K562 (cell line): ENCODE data around the gene ZNF474. TPM values are rescaled to one million over a fixed set of nuclear protein-coding genes. Genes with fewer than 3 reads are reported as not detected.

Experiments
- ATAC-seq: fragments of 200-7000 bp; cut with Tn5 transposase; 3 replicates; pipeline ENCODE4 v1.9.1; 2020; ENCODE audit warnings: moderate library complexity
- BruUV-seq: library from RNA; stranded (reverse); fragments of 400-500 nt; replicated peaks from 2 replicates; lab custom pipeline; 2021; lab: Mats Ljungman, UMichigan
- CTCF ChIA-PET: fragments of 300-600 bp; formaldehyde crosslinking; extraction: SDS; loops from one replicate; lab custom pipeline; 2021; ENCODE audit warnings: low intra/inter-chr PET ratio; lab: Yijun Ruan, JAX
- POLR2A ChIA-PET: fragments of 300-600, 350-650 bp; sonication (Branson Sonifier 250); formaldehyde crosslinking; extraction: SDS; loops from one replicate; lab custom pipeline; 2021; ENCODE audit warnings: antibody characterized with exemption, inconsistent platforms; lab: Yijun Ruan, JAX
- DNase-seq, 4 experiments: peaks; one replicate each; pipeline versions ENCODE4 v3.0.0 to v3.0.0-alpha.2; 2011 to 2018; ENCODE audit warnings: low spot score in 3 of 4, mixed read lengths in 3 of 4; ENCODE audit errors: extremely low read depth in 1 of 4
- FAIRE-seq: peaks from 2 replicates; lab custom pipeline; 2011; peaks lifted over from hg19 to GRCh38; lab: Jason Lieb, UNC
- H2AFZ ChIP-seq: 2 replicates; pipeline ENCODE4 v1.6.0; 2011; ENCODE audit warnings: low read depth, low read length, control low read depth, inconsistent platforms
- H3K27ac ChIP-seq: fragments of 200-600 bp; 3 replicates; pipeline ENCODE4 v1.8.0; 2011; ENCODE audit warnings: low read depth, mild to moderate bottlenecking, control low read depth, inconsistent platforms, low read length, moderate library complexity, mixed read lengths; ENCODE audit errors: extremely low read depth
- H3K27me3 ChIP-seq, 2 experiments: fragments of 300-600 bp in 1 of 2; 2 replicates in 1 of 2; 3 replicates in 1 of 2; pipeline versions ENCODE4 v1.6.0 to v1.8.0; 2011; ENCODE audit warnings: inconsistent platforms in 2 of 2, low read length in 2 of 2, mild to moderate bottlenecking in 1 of 2, mixed read lengths in 1 of 2, moderate library complexity in 1 of 2; ENCODE audit not compliant: control insufficient read depth in 2 of 2, insufficient read depth in 2 of 2
- H3K36me3 ChIP-seq: fragments of 300-600 bp; 3 replicates; pipeline ENCODE4 v1.8.0; 2011; ENCODE audit warnings: mild to moderate bottlenecking, low read length, inconsistent platforms; ENCODE audit not compliant: control insufficient read depth, insufficient read depth
- H3K4me1 ChIP-seq, 2 experiments: fragments of 200-600 bp in 1 of 2; replicated peaks in 1 of 2; 2 replicates in 1 of 2; 3 replicates in 1 of 2; pipeline versions ENCODE4 v1.5.1 to v1.8.0; 2011; ENCODE audit warnings: inconsistent platforms in 2 of 2, low read length in 2 of 2, mild to moderate bottlenecking in 1 of 2, mixed read lengths in 1 of 2, moderate library complexity in 1 of 2; ENCODE audit not compliant: control insufficient read depth in 2 of 2, insufficient read depth in 2 of 2
- H3K4me2 ChIP-seq: 2 replicates; pipeline ENCODE4 v1.6.1; 2011; ENCODE audit warnings: low read length, control low read depth, inconsistent platforms, mixed read lengths; ENCODE audit not compliant: insufficient read depth
- H3K4me3 ChIP-seq: fragments of 200-600 bp; sonication (generic), shearing (Covaris generic); 2 replicates; pipeline ENCODE4 v1.5.1; 2016; ENCODE audit warnings: control low read depth, inconsistent platforms
- H3K79me2 ChIP-seq: fragments of 200-600 bp; 3 replicates; pipeline ENCODE4 v1.8.0; 2011; ENCODE audit warnings: low read length, inconsistent platforms; ENCODE audit not compliant: control insufficient read depth, insufficient read depth
- H3K9ac ChIP-seq, 2 experiments: 2 replicates each; pipeline versions ENCODE4 v1.6.0 to v1.6.1; 2011; ENCODE audit warnings: low read depth in 2 of 2, low read length in 2 of 2, control low read depth in 1 of 2, inconsistent platforms in 1 of 2, mild to moderate bottlenecking in 1 of 2, mixed read lengths in 1 of 2; ENCODE audit not compliant: insufficient read depth in 1 of 2
- H3K9me1 ChIP-seq: one replicate; pipeline ENCODE4 v1.6.0; 2011; ENCODE audit warnings: inconsistent platforms, mild to moderate bottlenecking, low read length, moderate library complexity; ENCODE audit not compliant: control insufficient read depth, insufficient read depth
- H3K9me3 ChIP-seq: replicated peaks from 2 replicates; pipeline ENCODE4 v1.5.1; 2011; ENCODE audit warnings: low read depth, low read length, inconsistent platforms; ENCODE audit not compliant: control insufficient read depth, insufficient read depth
- H4K20me1 ChIP-seq: replicated peaks from 2 replicates; pipeline ENCODE4 v1.6.1; 2011; ENCODE audit warnings: low read length, inconsistent platforms, mixed read lengths; ENCODE audit not compliant: control insufficient read depth, insufficient read depth
- DEAF1 ChIP-seq: fragments of 450-650 bp; formaldehyde crosslinking; IDR thresholded peaks from 2 replicates; pipeline ENCODE4 v1.4.0; 2020; ENCODE audit warnings: mild to moderate bottlenecking, moderate library complexity
- EGR1 ChIP-seq: fragments of 450-650 bp; conservative IDR thresholded peaks from 2 replicates; pipeline ENCODE4 v1.6.1; 2017; ENCODE audit warnings: mild to moderate bottlenecking
- EHMT2 ChIP-seq: fragments of 450-650 bp; IDR thresholded peaks from 2 replicates; pipeline ENCODE4 v1.6.1; 2018; ENCODE audit warnings: antibody characterized with exemption
- HDAC8 ChIP-seq: fragments of 450-650 bp; IDR thresholded peaks from 2 replicates; pipeline ENCODE4 v1.6.1; 2016; ENCODE audit warnings: mild to moderate bottlenecking, missing genetic modification characterization, moderate library complexity, missing compliant biosample characterization
- ILF3 ChIP-seq: fragments of 450-650 bp; IDR thresholded peaks from 2 replicates; pipeline ENCODE4 v1.6.1; 2018; ENCODE audit warnings: antibody characterized with exemption, mild to moderate bottlenecking, moderate library complexity, borderline replicate concordance
- PBX2 ChIP-seq, 2 experiments: IDR thresholded peaks in 1 of 2; conservative IDR thresholded peaks in 1 of 2; 2 replicates each; pipeline ENCODE4 v1.6.1; 2016; ENCODE audit warnings: low read depth in 2 of 2, mild to moderate bottlenecking in 1 of 2, missing compliant biosample characterization in 1 of 2, missing genetic modification characterization in 1 of 2, moderate library complexity in 1 of 2
- TAF1 ChIP-seq: IDR thresholded peaks from 2 replicates; pipeline ENCODE4 v1.6.1; 2011; ENCODE audit warnings: mild to moderate bottlenecking, low read length, moderate library complexity; ENCODE audit not compliant: insufficient read depth, control insufficient read depth, severe bottlenecking; ENCODE audit errors: extremely low read depth
- TEAD4 ChIP-seq, 2 experiments: sonication (generic) in 1 of 2; formaldehyde crosslinking in 1 of 2; IDR thresholded peaks; 2 replicates each; pipeline versions ENCODE4 v1.6.1 to v1.8.0; 2012 to 2022; ENCODE audit warnings: borderline replicate concordance in 1 of 2, inconsistent platforms in 1 of 2, low read length in 1 of 2, mild to moderate bottlenecking in 1 of 2, missing genetic modification reagents in 1 of 2
- ZBTB49 ChIP-seq: sonication (generic); formaldehyde crosslinking; IDR thresholded peaks from 2 replicates; pipeline ENCODE4 v1.8.0; 2022; ENCODE audit warnings: missing genetic modification reagents, mild to moderate bottlenecking, borderline replicate concordance
- ZNF511 ChIP-seq: sonication (generic); formaldehyde crosslinking; IDR thresholded peaks from 2 replicates; pipeline ENCODE4 v1.8.0; 2022; ENCODE audit warnings: mild to moderate bottlenecking, missing genetic modification reagents
- ZNF699 ChIP-seq: fragments of 250-450 bp; sonication (Bioruptor Pico); IDR thresholded peaks from 2 replicates; pipeline ENCODE4 v1.8.0; 2021; ENCODE audit warnings: mild to moderate bottlenecking, moderate library complexity; ENCODE audit not compliant: insufficient replicate concordance
- ZNF79 ChIP-seq: fragments of 250-450 bp; sonication (Bioruptor Pico); IDR thresholded peaks from 2 replicates; pipeline ENCODE4 v1.4.0; 2020; ENCODE audit warnings: low read depth, mild to moderate bottlenecking, moderate library complexity
- WGBS: fragments of 100-300 bp; shearing (Covaris generic); methylation state at CpG from one replicate; pipeline ENCODE4 v1.1.6; 2016; ENCODE audit warnings: low coverage, mixed read lengths; ENCODE audit not compliant: insufficient coverage; ENCODE audit errors: missing lambda C conversion rate; 5-methylcytosine and 5-hydroxymethylcytosine counted together
- in situ Hi-C: fragments of 300-500 bp; cut with MboI; formaldehyde crosslinking; loops from 4 replicates; pipeline ENCODE4 v1.15.0; 2018; ENCODE audit warnings: inconsistent platforms, mixed read lengths
- intact Hi-C: fragments of 100-400 bp; cut with micrococcal nuclease; formaldehyde crosslinking; loops from 2 replicates; pipeline ENCODE4 v1.14.2; 2022
- polyA plus RNA-seq, 8 experiments: library from polyadenylated mRNA; depleted of rRNA in 4 of 8; stranded (reverse) in 5 of 8; unstranded in 3 of 8; fragments of >200 nt; fragmentation: Nextera tagmentation in 2 of 8; fragmentation: Illumina TruSeq in 1 of 8; extraction: Ambion mirVana in 2 of 8; extraction: Trizol in 1 of 8; gene quantifications; 2 replicates each; pipeline versions ENCODE4 v1.2.1 to v1.2.3, GENCODE V29; 2011 to 2014; ENCODE audit warnings: inconsistent platforms in 1 of 8, missing spikeins in 1 of 8
- total RNA-seq, 7 experiments: library from RNA; depleted of rRNA in 6 of 7; stranded (reverse); fragments of >200 nt in 6 of 7; fragmentation: Illumina TruSeq in 2 of 7; extraction: Trizol in 2 of 7; gene quantifications; 2 replicates each; pipeline versions ENCODE4 v1.2.1 to v1.2.3, GENCODE V29; 2011 to 2021; ENCODE audit warnings: low replicate concordance in 1 of 7

The ZNF474 gene
- total and polyA plus RNA-seq, 9 of the 15 experiments (the other 6 are each of a cell fraction or from before 2014, with no cell fraction given): 0.16 to 0.62 (median 0.39) TPM

GRCh38 chr5:122156724-122157325 lies 27.5 kb downstream of the ZNF474 start:
- intact Hi-C loops (loop anchor here (1.0 to 5.0 kb wide), 4 partner anchors 56 to 190 kb away; no protein-coding TSS in a partner anchor), in situ Hi-C loops (loop anchor here (5.0 kb wide), 1 partner anchor 50 kb away; no protein-coding TSS in a partner anchor)
- Histone ChIP-seq H3K9ac (no peak overlapping the region), H3K9me1 (no peaks in the 10 kb centered on the region), H3K4me3 (no peak overlapping the region), H2AFZ (no peak overlapping the region), H3K4me2 (no peak overlapping the region), H3K27me3 (no peaks in the 10 kb centered on the region), H3K79me2 (no peaks in the 10 kb centered on the region), H3K27ac (no peak overlapping the region), H3K4me1 (peaks cover 4 to 14% of the 10 kb centered on the region in 2 experiments; a peak in 3 of 5 replicates), H3K9me3 (no peaks in the 10 kb centered on the region), H3K36me3 (no peaks in the 10 kb centered on the region), H4K20me1 (no peaks in the 10 kb centered on the region)
- FAIRE-seq (peak; percentile 82), ATAC-seq (peak; percentile 80), DNase-seq (peak in 3 of 4 experiments; percentile 26 to 71 (median 64))
- POLR2A ChIA-PET: interaction anchor here (0.6 to 1.1 kb wide), 2 partner anchors 30 to 1049 kb away, joined by 3 read pairs; no protein-coding TSS in a partner anchor
- BruUV-seq: no TSS peak
- CTCF ChIA-PET: interaction anchor here (1.1 to 2.2 kb wide), 3 partner anchors 63 to 126 kb away, joined by 5 to 20 read pairs (median 8); no protein-coding TSS in a partner anchor
- WGBS: 5% methylated on average over 1 of the region's 1 CpG
- TF ChIP-seq HDAC8 (tag) (no peak), EGR1 (no peak), TEAD4 (IDR thresholded peaks at IDR 0.05; ENCODE audit: low read length) (no peak), TEAD4 (CRISPR knock-in tag; IDR thresholded peaks at IDR 0.05; ENCODE audit: borderline replicate concordance) (no peak), EHMT2 (no peak), ZBTB49 (no peak), ZNF79 (no peak), TAF1 (no peak), PBX2 (CRISPR knock-in tag; IDR thresholded peaks at IDR 0.05; ENCODE audit: low read depth) (no peak), PBX2 (tag; conservative IDR thresholded peaks at IDR 0.05; ENCODE audit: low read depth) (no peak), ZNF699 (CRISPR knock-in tag) (no peak), ZNF511 (no peak), DEAF1 (0 out of 2 replicates have a peak, but pooled peaks have one; percentile 22), ILF3 (no peak)
